ENCODE measurements around the gene ENO4.

Gene ENO4

DNA sequence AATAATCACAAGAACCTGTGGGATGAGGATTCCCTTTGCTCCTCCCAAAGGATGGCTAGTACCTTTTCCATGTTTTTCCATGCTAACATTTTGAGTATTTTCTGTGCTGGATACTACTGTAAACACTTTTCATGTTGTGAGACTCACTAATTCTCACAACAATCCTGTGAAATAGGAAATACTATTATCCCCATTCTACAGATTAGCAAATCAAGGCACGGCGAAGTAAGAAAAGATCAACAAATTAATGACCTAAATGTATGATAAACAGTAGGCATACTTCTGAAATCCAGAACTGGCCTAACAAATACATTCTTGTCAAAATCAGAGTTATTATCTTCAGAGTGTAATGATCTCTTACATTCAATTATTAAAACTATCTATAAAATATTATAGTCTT lies 69.3 kb downstream of the ENO4 start:
- no peak for DNase-seq (ENCODE audit: low read depth)

- no peak for DNase-seq (ENCODE audit: low read depth)
Measured at GRCh38 chr10:116919164-116919563, 69.9 kb downstream of the ENO4 start.

GRCh38 chr10:116919706-116920105 lies 70.4 kb downstream of the ENO4 start:
- DNase-seq (ENCODE audit: low read depth): no peak

GRCh38 chr10:116925056-116925455 lies 75.8 kb downstream of the ENO4 start:
- no peak for DNase-seq (ENCODE audit: low read depth)

GRCh38 chr10:116926426-116926825 lies 77.1 kb downstream of the ENO4 start:
- DNase-seq (ENCODE audit: low read depth): no peak

DNA sequence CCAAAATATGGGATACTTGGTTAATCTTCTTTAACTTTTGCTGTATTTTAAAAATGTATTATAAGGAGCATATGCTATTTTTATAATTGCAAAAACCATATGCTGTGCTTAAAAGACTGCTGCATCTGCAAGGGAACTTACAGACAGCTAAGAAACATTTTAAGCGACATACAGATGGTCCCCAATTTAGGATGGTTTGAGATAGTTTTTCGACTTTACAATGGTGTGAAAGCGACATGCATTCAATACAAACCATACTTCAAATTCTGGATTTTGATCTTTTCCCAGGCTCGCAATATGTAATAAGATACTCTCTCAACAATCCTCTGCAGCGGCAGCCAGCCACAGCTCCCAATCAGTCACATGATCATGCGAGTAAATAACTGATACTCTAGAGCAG lies 82.5 kb downstream of the ENO4 start:
- DNase-seq (ENCODE audit: low read depth): no peak

Measured in stimulated activated CD8-positive, alpha-beta memory T cell treated with anti-CD3 and anti-CD28 coated beads, Interleukin-12 subunit alpha, Interleukin-12 subunit beta, amount 100 ng/mL, for 1 hour (primary cell).